ENCODE data around the gene CA5A.
"Not testable (repeated sequence)": the region's sequence is repeated elsewhere in the genome, so short reads cannot be mapped to it uniquely, and the experiment has no call there.

Gene CA5A

GRCh38 chr16:87936375-87937230 is at the start of gene CA5A:
CA5A (minus strand) TSS chr16:87936529; CDS start chr16:87936450, 79 bp downstream.
- no peak for DNase-seq

GRCh38 chr16:87985493-87985892 is 49.2 kb upstream of the CA5A start:
- not testable (repeated sequence) for DNase-seq

GRCh38 chr16:87984632-87985267 is 48.4 kb upstream of the CA5A start:
- no peak for DNase-seq

- DNase-seq: not testable (repeated sequence)
Observed at GRCh38 chr16:87984180-87984579, 47.9 kb upstream of the CA5A start.

GRCh38 chr16:87983737-87984097 is 47.4 kb upstream of the CA5A start:
- DNase-seq: peak; percentile 19

- not testable (repeated sequence) for DNase-seq
Observed at GRCh38 chr16:87983072-87983736, 46.9 kb upstream of the CA5A start.

GRCh38 chr16:87982581-87983041 is 46.3 kb upstream of the CA5A start:
- DNase-seq: no peak

- DNase-seq: not testable (repeated sequence)
Observed at GRCh38 chr16:87981376-87981775, 45.0 kb upstream of the CA5A start.

GRCh38 chr16:87979911-87980630 is 43.7 kb upstream of the CA5A start:
- not testable (repeated sequence) for DNase-seq

- no peak for DNase-seq
Observed at GRCh38 chr16:87979352-87979751, 43.0 kb upstream of the CA5A start.

- no peak for DNase-seq
Observed at GRCh38 chr16:87978127-87978526, 41.8 kb upstream of the CA5A start.

- no peak for DNase-seq
Observed at GRCh38 chr16:87976665-87977064, 40.3 kb upstream of the CA5A start.

GRCh38 chr16:87974178-87974577 is 37.8 kb upstream of the CA5A start:
- no peak for DNase-seq

GRCh38 chr16:87973717-87974116 is 37.4 kb upstream of the CA5A start:
- no peak for DNase-seq

GRCh38 chr16:87971933-87972332 is 35.6 kb upstream of the CA5A start:
- DNase-seq: no peak

GRCh38 chr16:87970186-87970585 is 33.9 kb upstream of the CA5A start:
- DNase-seq: peak; percentile 24

- DNase-seq: peak; percentile 48
Observed at GRCh38 chr16:87968541-87968940, 32.2 kb upstream of the CA5A start.

GRCh38 chr16:87966685-87967185 is 30.4 kb upstream of the CA5A start:
- DNase-seq: no peak

GRCh38 chr16:87966064-87966645 is 29.8 kb upstream of the CA5A start:
- DNase-seq: no peak

GRCh38 chr16:87965417-87965816 is 29.1 kb upstream of the CA5A start:
- no peak for DNase-seq

GRCh38 chr16:87964049-87964659 is 27.8 kb upstream of the CA5A start:
- DNase-seq: no peak

- DNase-seq: peak; percentile 85
Observed at GRCh38 chr16:87963400-87963799, 27.1 kb upstream of the CA5A start.

All from HCEC 1CT (cell line).